ENCODE measurements around the gene POMGNT1.

- no peak for TF ChIP-seq EZH2phosphoT487 (IDR thresholded peaks at IDR 0.05; ENCODE audit: borderline replicate concordance)
- TF ChIP-seq CTCF (conservative IDR thresholded peaks at IDR 0.05; ENCODE audit: low read length): no peak
Measured at GRCh38 chr1:46194641-46195193, 3.5 kb downstream of the POMGNT1 start.

Data from Loucy (cell line).